ENCODE measurements around the gene TTC39B.

GRCh38 chr9:15127831-15128230, 179.2 kb downstream of the TTC39B start:
- TF ChIP-seq GATA3 (IDR thresholded peaks at IDR 0.05; ENCODE audit: low read depth, low read length) (no peak), GATA2 (IDR thresholded peaks at IDR 0.05; ENCODE audit: low read depth, low read length) (no peak)

Data from SH-SY5Y (cell line).